HG03064 (cell line): Measurements from ENCODE around the gene OGFRL1.
A peak's percentile ranks its signal among the peaks of the same experiment; 100 is the strongest.
"Not testable (repeated sequence)": the region's sequence is repeated elsewhere in the genome, so short reads cannot be mapped to it uniquely, and the experiment has no call there.

Source experiments
- ATAC-seq: cut with Tn5 transposase; IDR thresholded peaks from one replicate; pipeline ENCODE4 v1.9.1; 2021; ENCODE audit warnings: low read depth; ENCODE audit not compliant: unreplicated experiment

The OGFRL1 gene

DNA sequence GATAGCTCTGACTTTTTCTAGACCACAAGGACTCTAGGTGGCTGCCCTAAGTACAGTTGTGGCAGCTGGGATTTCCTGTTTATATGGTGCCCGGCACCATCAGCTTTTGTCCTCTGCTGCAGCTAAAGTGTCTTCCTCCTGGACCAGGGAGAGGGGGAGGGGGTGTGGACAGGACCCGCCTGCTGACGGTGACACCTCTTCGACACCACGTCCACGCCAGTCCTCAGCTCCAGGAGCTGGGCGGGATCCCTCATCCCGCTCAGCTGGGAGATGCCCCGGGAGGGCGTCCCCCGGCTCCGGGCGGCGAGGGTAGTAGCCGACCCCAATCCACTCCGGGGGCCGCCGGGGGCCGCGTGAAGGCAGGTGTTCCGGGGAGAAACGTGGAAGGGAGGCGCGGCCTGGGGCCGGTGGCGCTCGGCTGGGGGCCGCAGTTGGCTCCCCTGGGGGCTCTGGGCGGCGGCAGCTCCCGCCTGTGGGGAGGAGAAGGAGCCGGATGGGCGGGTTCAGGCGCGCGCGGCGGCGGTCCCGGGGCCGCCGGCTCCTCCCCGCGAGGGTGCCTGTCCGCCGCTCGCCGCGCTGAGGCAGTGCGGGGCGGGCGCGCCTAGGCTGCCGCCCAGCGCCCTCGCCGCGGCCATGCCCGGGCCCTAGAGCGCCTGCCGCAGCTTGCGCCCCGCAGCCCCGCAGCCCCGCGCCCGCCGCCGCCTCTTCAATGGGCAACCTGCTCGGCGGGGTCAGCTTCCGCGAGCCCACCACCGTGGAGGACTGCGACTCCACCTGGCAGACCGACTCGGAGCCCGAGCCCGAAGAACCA lies at the start of gene OGFRL1:
Gene OGFRL1, plus strand, starts transcription at position 584 of the 811 bp plus-strand sequence. Its CDS starts 126 bp downstream, at position 710.
- ATAC-seq, result peak; percentile 83

- no peak for ATAC-seq
Observed at GRCh38 chr6:71239694-71240093, 48.9 kb upstream of the OGFRL1 start.

- ATAC-seq, result no peak
Observed at GRCh38 chr6:71245265-71246049, 43.2 kb upstream of the OGFRL1 start.

DNA sequence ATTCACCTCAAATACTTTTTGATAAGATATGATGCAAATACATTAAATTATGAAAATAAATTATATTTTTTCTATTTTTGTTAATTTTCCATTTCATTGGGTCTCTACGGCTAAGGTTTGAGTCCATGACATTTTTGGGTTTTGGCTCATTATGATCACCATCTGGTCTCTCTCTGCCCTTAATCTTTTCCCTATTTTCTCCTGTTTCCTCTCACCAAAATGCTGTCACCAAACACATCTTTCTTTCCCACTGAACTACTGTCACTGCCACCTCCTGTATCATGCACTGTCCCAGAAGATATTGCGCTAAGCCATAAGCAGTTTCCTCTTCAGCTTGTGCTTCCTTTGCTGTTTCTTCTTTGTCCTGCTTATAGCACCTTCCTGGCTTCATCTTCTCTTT lies 42.0 kb upstream of the OGFRL1 start:
- ATAC-seq, result no peak

GRCh38 chr6:71248306-71248765 lies 40.3 kb upstream of the OGFRL1 start:
- ATAC-seq, result peak; percentile 82

- ATAC-seq, result no peak
Observed at GRCh38 chr6:71248878-71249544, 39.6 kb upstream of the OGFRL1 start.

- no peak for ATAC-seq
Observed at GRCh38 chr6:71250099-71250602, 38.5 kb upstream of the OGFRL1 start.

DNA sequence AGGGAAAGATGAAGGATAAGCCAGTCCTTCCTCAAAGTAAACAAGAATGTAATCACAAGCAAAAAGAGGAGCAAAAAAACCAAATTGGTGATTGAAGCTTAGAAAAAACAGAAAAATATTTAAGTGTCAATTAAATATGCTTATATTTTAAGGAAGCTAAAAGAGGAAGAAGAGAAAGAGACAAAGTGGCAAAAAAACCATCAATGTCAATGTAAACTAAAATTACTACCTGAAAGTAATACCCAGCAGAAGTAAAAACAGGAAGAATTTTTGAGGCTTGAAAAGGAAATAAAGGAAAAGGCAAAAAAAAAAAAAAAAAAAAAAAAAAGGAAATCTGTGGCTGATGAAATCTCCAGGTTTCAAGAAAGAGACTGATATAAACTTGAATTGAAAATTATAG lies 36.2 kb upstream of the OGFRL1 start:
- no peak for ATAC-seq

- ATAC-seq, result no peak
Observed at GRCh38 chr6:71252960-71253359, 35.7 kb upstream of the OGFRL1 start.

- no peak for ATAC-seq
Observed at GRCh38 chr6:71254323-71254722, 34.3 kb upstream of the OGFRL1 start.

DNA sequence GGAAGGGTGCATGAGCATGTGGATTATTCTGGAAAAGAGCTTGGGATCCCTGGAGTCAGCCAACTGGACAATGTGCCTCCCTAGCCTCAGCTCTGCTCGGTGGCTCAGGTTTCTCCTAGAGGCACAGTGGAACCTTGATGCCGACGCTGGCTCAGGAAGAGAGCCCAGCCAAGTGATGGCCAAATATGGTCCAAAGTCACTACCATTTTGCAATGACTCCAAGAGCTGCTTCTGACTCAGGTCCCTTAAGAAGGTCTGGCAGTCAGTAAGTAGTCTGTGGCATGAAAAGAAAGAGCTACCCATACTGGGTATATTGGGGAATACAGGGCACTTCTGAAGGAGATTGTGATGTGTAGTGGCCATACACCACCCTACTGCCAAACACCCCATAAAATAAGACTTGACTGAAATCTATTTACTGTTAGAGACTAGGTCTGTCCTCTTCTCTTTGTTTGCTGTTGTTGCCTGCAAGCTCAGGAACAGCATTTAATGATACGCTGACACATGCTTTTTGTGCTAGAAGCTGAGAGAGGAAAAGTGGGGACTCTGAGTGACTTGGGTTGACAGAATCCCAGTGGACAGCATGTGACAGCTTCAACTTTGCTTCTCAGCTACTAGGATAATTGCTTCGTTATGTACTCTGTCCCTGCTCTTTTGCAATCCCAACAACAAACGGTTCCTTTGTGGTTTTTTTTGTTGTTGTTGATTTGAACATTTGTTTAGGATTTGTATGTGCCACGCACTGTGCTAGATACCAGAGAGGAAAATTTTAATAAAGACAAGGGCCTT lies 30.3 kb upstream of the OGFRL1 start:
- no peak for ATAC-seq

GRCh38 chr6:71259888-71260604 lies 28.6 kb upstream of the OGFRL1 start:
- no peak for ATAC-seq

- ATAC-seq, result no peak
Observed at GRCh38 chr6:71262914-71263313, 25.7 kb upstream of the OGFRL1 start.

- not testable (repeated sequence) for ATAC-seq
Observed at GRCh38 chr6:71266392-71266791, 22.2 kb upstream of the OGFRL1 start.

DNA sequence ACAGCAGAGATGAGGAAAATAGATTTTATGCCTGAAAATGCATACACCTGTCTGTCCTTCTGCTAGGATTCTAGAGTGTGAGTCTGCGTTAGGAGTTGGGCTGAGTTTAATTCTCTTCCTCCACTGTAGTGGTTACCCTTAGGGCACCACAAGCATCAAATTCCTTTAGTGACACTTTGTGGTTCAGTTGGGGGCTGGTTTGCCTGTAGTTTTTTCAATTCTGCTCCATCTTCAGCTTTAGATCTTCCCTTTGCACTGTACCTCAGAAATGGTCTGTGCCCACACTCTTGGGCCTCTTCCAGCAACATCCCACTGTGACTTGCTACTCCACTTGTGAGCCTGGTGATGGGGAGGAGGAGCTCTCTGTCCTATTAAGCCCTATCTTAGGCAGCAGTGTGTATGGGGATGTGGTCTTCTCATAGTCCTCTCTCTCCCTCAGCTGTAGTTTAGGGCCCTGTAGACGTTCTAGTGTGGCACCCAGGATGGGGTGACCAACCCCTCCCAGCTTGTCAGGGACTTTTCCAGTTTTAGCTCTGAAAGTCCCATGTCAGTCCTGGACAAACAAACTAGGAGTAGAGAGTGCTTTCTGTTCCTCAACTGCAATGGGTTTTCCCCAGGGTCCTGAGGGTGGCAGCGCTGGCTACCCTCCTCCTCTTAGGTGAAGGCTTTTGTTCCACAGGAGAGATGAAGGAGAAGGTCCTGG lies 19.7 kb upstream of the OGFRL1 start:
- ATAC-seq, result no peak

- no peak for ATAC-seq
Observed at GRCh38 chr6:71277926-71278600, 10.5 kb upstream of the OGFRL1 start.

DNA sequence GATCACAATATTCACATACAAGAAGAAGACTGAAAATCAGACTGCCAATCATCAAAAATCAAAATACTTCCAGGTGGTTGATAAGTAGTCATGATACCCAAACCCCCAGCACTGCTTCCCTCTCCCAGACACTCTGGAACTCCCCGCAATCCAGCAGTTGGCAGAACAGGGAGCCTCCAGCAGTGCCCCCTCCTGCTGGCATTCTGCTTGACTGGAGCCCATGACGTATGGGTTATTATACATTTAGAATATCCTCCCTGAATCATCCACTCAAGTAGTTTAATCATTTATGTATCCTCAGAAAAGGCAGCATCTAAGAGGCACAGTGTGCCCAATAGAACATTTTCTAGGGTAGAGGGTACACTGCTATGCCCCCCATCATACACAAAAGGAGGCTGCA lies 9.3 kb upstream of the OGFRL1 start:
- ATAC-seq, result no peak

GRCh38 chr6:71279740-71280139 lies 8.9 kb upstream of the OGFRL1 start:
- ATAC-seq, result no peak
